GM12878 (cell line): ENCODE results near the gene SPTA1. TPM values are rescaled to one million over a fixed set of nuclear protein-coding genes. Genes with fewer than 3 reads are reported as not detected.

ENCODE experiments used
- ATAC-seq: fragments of 200-7000 bp; cut with Tn5 transposase; 3 replicates; pipeline ENCODE4 v1.9.1; 2020; ENCODE audit warnings: mild to moderate bottlenecking, moderate library complexity
- BruUV-seq: library from RNA; stranded (reverse); fragments of 400-500 nt; replicated peaks from 2 replicates; lab custom pipeline; 2021; lab: Mats Ljungman, UMichigan
- CTCF ChIA-PET: fragments of 300-600 bp; sonication (Branson Sonifier 250); formaldehyde crosslinking; extraction: SDS; loops from one replicate; lab custom pipeline; 2021; ENCODE audit warnings: inconsistent platforms; lab: Yijun Ruan, JAX
- POLR2A ChIA-PET: fragments of 350-600 bp; formaldehyde crosslinking; extraction: SDS; loops from one replicate; lab custom pipeline; 2021; ENCODE audit warnings: inconsistent platforms; lab: Charles Lee
- RAD21 ChIA-PET: fragments of 300-600 bp; sonication (Branson Sonifier 250); formaldehyde crosslinking; loops from one replicate; lab custom pipeline; 2023; ENCODE audit warnings: antibody characterized with exemption; ENCODE audit not compliant: unreplicated experiment; lab: Charles Lee
- SMC1A ChIA-PET: fragments of 300-600 bp; sonication (Branson Sonifier 250); formaldehyde crosslinking; loops from one replicate; lab custom pipeline; 2023; ENCODE audit not compliant: unreplicated experiment, uncharacterized antibody; lab: Charles Lee
- DNase-seq: peaks from one replicate; pipeline ENCODE4 v3.0.0-alpha.2; 2011; ENCODE audit warnings: low read depth, low spot score
- FAIRE-seq: peaks from 3 replicates; lab custom pipeline; 2011; peaks lifted over from hg19 to GRCh38; lab: Jason Lieb, UNC
- H2AFZ ChIP-seq: 2 replicates; pipeline ENCODE4 v1.6.0; 2011; ENCODE audit warnings: low read depth, low read length, control low read depth; ENCODE audit not compliant: control insufficient read depth
- H3K27ac ChIP-seq: 2 replicates; pipeline ENCODE4 v1.5.1; 2011; ENCODE audit warnings: control low read depth; ENCODE audit not compliant: control insufficient read depth, insufficient read depth
- H3K27me3 ChIP-seq, 2 experiments: replicated peaks in 1 of 2; 2 replicates each; pipeline versions ENCODE4 v1.6.0 to v1.6.1; 2011; ENCODE audit warnings: low read length in 1 of 2; ENCODE audit not compliant: control insufficient read depth in 2 of 2, insufficient read depth in 2 of 2
- H3K36me3 ChIP-seq, 2 experiments: 2 replicates each; pipeline ENCODE4 v1.5.1; 2011; ENCODE audit warnings: low read length in 1 of 2; ENCODE audit not compliant: control insufficient read depth in 2 of 2, insufficient read depth in 2 of 2
- H3K4me1 ChIP-seq: 2 replicates; pipeline ENCODE4 v1.6.1; 2011; ENCODE audit warnings: mild to moderate bottlenecking, low read length, moderate library complexity, mixed read lengths; ENCODE audit not compliant: control insufficient read depth, insufficient read depth
- H3K4me2 ChIP-seq: 2 replicates; pipeline ENCODE4 v1.6.0; 2011; ENCODE audit warnings: control low read depth; ENCODE audit not compliant: control insufficient read depth, insufficient read depth
- H3K4me3 ChIP-seq: fragments of 200-600 bp; sonication (generic); 2 replicates; pipeline ENCODE4 v1.5.1; 2016
- H3K79me2 ChIP-seq: 2 replicates; pipeline ENCODE4 v1.6.0; 2011; ENCODE audit warnings: low read length; ENCODE audit not compliant: control insufficient read depth, insufficient read depth
- H3K9ac ChIP-seq: 2 replicates; pipeline ENCODE4 v1.8.0; 2011; ENCODE audit warnings: low read length, control low read depth, mixed read lengths; ENCODE audit not compliant: control insufficient read depth, insufficient read depth
- H3K9me3 ChIP-seq: replicated peaks from 3 replicates; pipeline ENCODE4 v1.5.1; 2011; ENCODE audit warnings: mild to moderate bottlenecking, low read length; ENCODE audit not compliant: control insufficient read depth, insufficient read depth
- H4K20me1 ChIP-seq: 2 replicates; pipeline ENCODE4 v1.6.0; 2011; ENCODE audit not compliant: control insufficient read depth, insufficient read depth
- BCLAF1 ChIP-seq: fragments of 450-650 bp; IDR thresholded peaks from 2 replicates; pipeline ENCODE4 v1.6.1; 2017; ENCODE audit warnings: antibody characterized with exemption, mild to moderate bottlenecking, moderate library complexity
- BHLHE40 ChIP-seq, 2 experiments: fragments of 450-650 bp in 1 of 2; IDR thresholded peaks; 2 replicates each; pipeline ENCODE4 v1.6.1; 2011 to 2017; ENCODE audit warnings: low read depth in 2 of 2, borderline replicate concordance in 1 of 2, improper control_type of control experiment in 1 of 2, low read length in 1 of 2, mild to moderate bottlenecking in 1 of 2
- GATAD2B ChIP-seq: fragments of 450-650 bp; conservative IDR thresholded peaks from 2 replicates; pipeline ENCODE4 v1.6.1; 2017; ENCODE audit warnings: low read depth, mild to moderate bottlenecking, moderate library complexity
- HSF1 ChIP-seq: fragments of 150-350 bp; IDR thresholded peaks from 2 replicates; pipeline ENCODE4 v1.6.1; 2014; ENCODE audit warnings: mild to moderate bottlenecking, low read depth, low read length
- IKZF1 ChIP-seq: fragments of 450-650 bp; conservative IDR thresholded peaks from 2 replicates; pipeline ENCODE4 v1.6.1; 2017; ENCODE audit warnings: antibody characterized with exemption, mild to moderate bottlenecking
- NBN ChIP-seq: fragments of 450-650 bp; IDR thresholded peaks from 2 replicates; pipeline ENCODE4 v1.6.1; 2016
- NRF1 ChIP-seq: conservative IDR thresholded peaks from 2 replicates; pipeline ENCODE4 v1.6.1; 2011; ENCODE audit warnings: mild to moderate bottlenecking, low read depth, low read length, improper control_type of control experiment
- RELA ChIP-seq: fragments of 450-650 bp; IDR thresholded peaks from 2 replicates; pipeline ENCODE4 v1.8.0; 2014; ENCODE audit warnings: borderline replicate concordance; ENCODE audit not compliant: partially characterized antibody
- SPI1 ChIP-seq: IDR thresholded peaks from 2 replicates; pipeline ENCODE4 v1.6.1; 2011; ENCODE audit warnings: low read depth, mild to moderate bottlenecking, low read length, moderate library complexity, borderline replicate concordance; ENCODE audit not compliant: insufficient read depth
- ZNF384 ChIP-seq: IDR thresholded peaks from 2 replicates; pipeline ENCODE4 v1.6.1; 2012; ENCODE audit warnings: low read depth, mild to moderate bottlenecking, low read length, improper control_type of control experiment, borderline replicate concordance
- WGBS: methylation state at CpG from one replicate; pipeline ENCODE4 v1.1.6; 2016; ENCODE audit warnings: low lambda C conversion rate; ENCODE audit not compliant: insufficient replicate concordance, insufficient coverage; ENCODE audit errors: missing lambda C conversion rate; 5-methylcytosine and 5-hydroxymethylcytosine counted together
- in situ Hi-C: fragments of 300-500 bp; cut with MboI; formaldehyde crosslinking; loops from 9 replicates; pipeline ENCODE4 v1.14.3; 2018; ENCODE audit warnings: mixed read lengths
- intact Hi-C: fragments of 100-400 bp; cut with micrococcal nuclease; formaldehyde crosslinking; loops from one replicate; pipeline ENCODE4 v1.14.2; 2022; ENCODE audit not compliant: unreplicated experiment
- polyA plus RNA-seq, 11 experiments: library from polyadenylated mRNA; depleted of rRNA in 4 of 11; unstranded in 6 of 11; stranded (reverse) in 5 of 11; fragments of >200 nt; fragmentation: Nextera tagmentation in 4 of 11; fragmentation: Illumina TruSeq in 1 of 11; extraction: Ambion mirVana in 4 of 11; extraction: Trizol in 1 of 11; gene quantifications; 1 replicate in 1 of 11; 2 replicates in 10 of 11; pipeline versions ENCODE4 v1.2.1 to v1.2.3, GENCODE V29; 2011 to 2016; ENCODE audit warnings: inconsistent platforms in 2 of 11, missing spikeins in 2 of 11, low read depth in 1 of 11
- total RNA-seq, 4 experiments: library from RNA; depleted of rRNA in 3 of 4; stranded (reverse); fragments of >200 nt in 3 of 4; fragmentation: Illumina TruSeq in 1 of 4; extraction: Trizol in 1 of 4; gene quantifications; 2 replicates each; pipeline versions ENCODE4 v1.2.1 to v1.2.3, GENCODE V29; 2013 to 2021

SPTA1 gene
- total and polyA plus RNA-seq, 10 of the 15 experiments (the other 5 are each of a cell fraction or from before 2014, with no cell fraction given): under 0.01 to 0.21 (median 0.12) TPM; not detected in 5

GRCh38 chr1:158646465-158646864 lies 40.0 kb downstream of the SPTA1 start:
- CTCF ChIA-PET: no interaction called here
- H3K79me2 ChIP-seq: no peaks in the 10 kb centered on the region
- H3K4me2 ChIP-seq: no peak overlapping the region
- no peak overlapping the region for H3K27ac ChIP-seq
- SMC1A ChIA-PET: interaction anchor here (1.3 kb wide), 1 partner anchor 14 kb away, joined by 3 read pairs; no protein-coding TSS in a partner anchor
- RAD21 ChIA-PET: interaction anchor here (1.3 kb wide), 1 partner anchor 185 kb away, joined by 3 read pairs; the partner anchor contains the start of gene MNDA
- H3K27me3 ChIP-seq: no peaks in the 10 kb centered on the region
- H3K4me3 ChIP-seq: no peak overlapping the region
- DNase-seq (no peak), ATAC-seq (peak; percentile 27; the same call in 2 of the 3 replicates), FAIRE-seq (no peak)
- H3K4me1 ChIP-seq: peaks cover 2% of the 10 kb centered on the region; the same call in 1 of the 2 replicates
- no peaks in the 10 kb centered on the region for H3K9me3 ChIP-seq
- no TSS peak for BruUV-seq
- no peak for TF ChIP-seq ZNF384
- TF ChIP-seq SPI1: 0 out of 2 replicates have a peak, but pooled peaks have one; percentile 8
- no peak overlapping the region; the same call in 1 of the 2 replicates for H2AFZ ChIP-seq
- H4K20me1 ChIP-seq: no peaks in the 10 kb centered on the region
- in situ Hi-C loops: no loop called here
- H3K9ac ChIP-seq: no peak overlapping the region
- no peaks in the 10 kb centered on the region for H3K36me3 ChIP-seq
- POLR2A ChIA-PET: no interaction called here
- intact Hi-C loops: no loop called here
- 53% methylated on average over 1 of the region's 1 CpG for WGBS

GRCh38 chr1:158644449-158644848 lies 42.1 kb downstream of the SPTA1 start:
- intact Hi-C loops (no loop called here), in situ Hi-C loops (no loop called here)
- Histone ChIP-seq H2AFZ (no peak overlapping the region), H3K4me3 (no peak overlapping the region), H4K20me1 (no peaks in the 10 kb centered on the region), H3K4me1 (peaks cover 2% of the 10 kb centered on the region; the same call in 1 of the 2 replicates), H3K27ac (no peak overlapping the region), H3K9me3 (no peaks in the 10 kb centered on the region), H3K27me3 (no peaks in the 10 kb centered on the region), H3K9ac (no peak overlapping the region), H3K79me2 (no peaks in the 10 kb centered on the region), H3K4me2 (no peak overlapping the region), H3K36me3 (no peaks in the 10 kb centered on the region)
- BruUV-seq: no TSS peak
- ATAC-seq (no peak), DNase-seq (no peak), FAIRE-seq (no peak)
- ChIA-PET RAD21 (no interaction called here), POLR2A (no interaction called here), CTCF (no interaction called here), SMC1A (no interaction called here)
- WGBS: 2% methylated on average over 2 of the region's 2 CpGs
- TF ChIP-seq IKZF1 (no peak), RELA (no peak), ZNF384 (no peak), HSF1 (no peak), BHLHE40 (IDR thresholded peaks at IDR 0.05; ENCODE audit: borderline replicate concordance in 1 of 2, low read depth in 2 of 2, low read length in 1 of 2) (no peak), BCLAF1 (no peak), NBN (no peak), GATAD2B (no peak), NRF1 (no peak)
